K562 (cell line): Measurements from ENCODE around the gene ADI1.

Experiments
- FOXJ3 ChIP-seq: sonication (generic); formaldehyde crosslinking; IDR thresholded peaks from 2 replicates; pipeline ENCODE4 v1.4.0; 2020; ENCODE audit warnings: mild to moderate bottlenecking, missing genetic modification reagents
- HNRNPLL ChIP-seq: fragments of 200-400 bp; formaldehyde crosslinking; IDR thresholded peaks from 2 replicates; pipeline ENCODE4 v1.6.1; 2017; ENCODE audit warnings: low read length, low read depth, mild to moderate bottlenecking; ENCODE audit not compliant: poor library complexity, severe bottlenecking
- MYNN ChIP-seq, 2 experiments: sonication (generic); formaldehyde crosslinking in 1 of 2; IDR thresholded peaks; 2 replicates each; pipeline versions ENCODE4 v1.5.0 to v1.6.1; 2016 to 2020; ENCODE audit warnings: antibody characterized with exemption in 1 of 2, missing genetic modification reagents in 1 of 2
- RERE ChIP-seq: sonication (generic); formaldehyde crosslinking; IDR thresholded peaks from 2 replicates; pipeline ENCODE4 v1.8.0; 2023; ENCODE audit warnings: missing genetic modification reagents, mild to moderate bottlenecking, borderline replicate concordance
- ZFP36 ChIP-seq: fragments of 150-350 bp; IDR thresholded peaks from 2 replicates; pipeline ENCODE4 v1.6.1; 2018; ENCODE audit warnings: low read length, low read depth; ENCODE audit not compliant: partially characterized antibody
- ZNF561 ChIP-seq: fragments of 450-650 bp; formaldehyde crosslinking; conservative IDR thresholded peaks from 2 replicates; pipeline ENCODE4 v1.4.0; 2020; ENCODE audit warnings: mild to moderate bottlenecking, moderate library complexity
- TF ChIP-seq, protein P1 (sequence below), 3 experiments: IDR thresholded peaks in 2 of 3; conservative IDR thresholded peaks in 1 of 3; 2 replicates each; pipeline ENCODE4 v1.5.1; 2011 to 2012; ENCODE audit warnings: low read length in 3 of 3, mild to moderate bottlenecking in 3 of 3, control low read depth in 2 of 3, improper control_type of control experiment in 1 of 3, inconsistent platforms in 1 of 3, low read depth in 1 of 3, mixed read lengths in 1 of 3, moderate library complexity in 1 of 3; ENCODE audit not compliant: insufficient read depth in 2 of 3
- TF ChIP-seq, protein P2 (sequence below): sonication (generic); formaldehyde crosslinking; IDR thresholded peaks from 2 replicates; pipeline ENCODE4 v1.9.0; 2022; ENCODE audit warnings: mild to moderate bottlenecking, missing genetic modification reagents

- TF ChIP-seq HNRNPLL (no peak), RERE (CRISPR knock-in tag) (no peak), ZFP36 (no peak), ZNF561 (CRISPR knock-in tag) (no peak), FOXJ3 (CRISPR knock-in tag) (no peak), MYNN (IDR thresholded peaks at IDR 0.05) (no peak), MYNN (CRISPR knock-in tag; IDR thresholded peaks at IDR 0.05) (no peak)
- TF ChIP-seq, protein P1, sequence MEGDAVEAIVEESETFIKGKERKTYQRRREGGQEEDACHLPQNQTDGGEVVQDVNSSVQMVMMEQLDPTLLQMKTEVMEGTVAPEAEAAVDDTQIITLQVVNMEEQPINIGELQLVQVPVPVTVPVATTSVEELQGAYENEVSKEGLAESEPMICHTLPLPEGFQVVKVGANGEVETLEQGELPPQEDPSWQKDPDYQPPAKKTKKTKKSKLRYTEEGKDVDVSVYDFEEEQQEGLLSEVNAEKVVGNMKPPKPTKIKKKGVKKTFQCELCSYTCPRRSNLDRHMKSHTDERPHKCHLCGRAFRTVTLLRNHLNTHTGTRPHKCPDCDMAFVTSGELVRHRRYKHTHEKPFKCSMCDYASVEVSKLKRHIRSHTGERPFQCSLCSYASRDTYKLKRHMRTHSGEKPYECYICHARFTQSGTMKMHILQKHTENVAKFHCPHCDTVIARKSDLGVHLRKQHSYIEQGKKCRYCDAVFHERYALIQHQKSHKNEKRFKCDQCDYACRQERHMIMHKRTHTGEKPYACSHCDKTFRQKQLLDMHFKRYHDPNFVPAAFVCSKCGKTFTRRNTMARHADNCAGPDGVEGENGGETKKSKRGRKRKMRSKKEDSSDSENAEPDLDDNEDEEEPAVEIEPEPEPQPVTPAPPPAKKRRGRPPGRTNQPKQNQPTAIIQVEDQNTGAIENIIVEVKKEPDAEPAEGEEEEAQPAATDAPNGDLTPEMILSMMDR (IDR thresholded peaks at IDR 0.05 in 2 of 3, conservative IDR thresholded peaks at IDR 0.05 in 1 of 3; ENCODE audit: insufficient read depth in 2 of 3, low read depth in 1 of 3, low read length in 3 of 3): no peak
- TF ChIP-seq, protein P2, sequence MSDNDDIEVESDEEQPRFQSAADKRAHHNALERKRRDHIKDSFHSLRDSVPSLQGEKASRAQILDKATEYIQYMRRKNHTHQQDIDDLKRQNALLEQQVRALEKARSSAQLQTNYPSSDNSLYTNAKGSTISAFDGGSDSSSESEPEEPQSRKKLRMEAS (CRISPR knock-in tag): no peak
These were observed 59.2 kb downstream of the ADI1 start for GRCh38 chr2:3460156-3460555.
